ENCODE measurements around the gene CSN2.

CSN2 gene

GRCh38 chr4:69909195-69909594 lies 56.3 kb downstream of the CSN2 start:
- no peak for TF ChIP-seq CTCF (IDR thresholded peaks at IDR 0.05; ENCODE audit: low read depth, low read length, missing control alignments)
- DNase-seq (ENCODE audit: low read depth) = no peak
- H3K4me3 ChIP-seq (ENCODE audit: low read depth, low read length) = no peak overlapping the region

GRCh38 chr4:69907151-69907550 lies 58.4 kb downstream of the CSN2 start:
- DNase-seq (ENCODE audit: low read depth) = no peak
- no peak overlapping the region for H3K4me3 ChIP-seq (ENCODE audit: low read depth, low read length)
- TF ChIP-seq CTCF (IDR thresholded peaks at IDR 0.05; ENCODE audit: low read depth, low read length, missing control alignments) = no peak
